Right atrium auricular region (tissue), 2 donors: ENCODE results near the gene FAM118A. TPM values are rescaled to one million over a fixed set of nuclear protein-coding genes. Genes with fewer than 3 reads are reported as not detected.
A peak's percentile ranks its signal among the peaks of the same experiment; 100 is the strongest.

Experiments used
- DNase-seq: peaks from one replicate; pipeline ENCODE4 v3.0.0-alpha.2; 2019; ENCODE audit warnings: low spot score
- H3K27ac ChIP-seq, 2 donors: fragments of 200-600 bp; sonication (generic); 1 replicate in 1 of 2; 2 replicates in 1 of 2; pipeline ENCODE4 v1.5.1; 2016 to 2019
- H3K27me3 ChIP-seq, 2 donors: fragments of 200-600 bp; sonication (generic); one replicate each; pipeline versions ENCODE4 v1.5.1 to v1.6.0; 2017 to 2019
- H3K36me3 ChIP-seq: fragments of 200-600 bp; sonication (generic); one replicate; pipeline ENCODE4 v1.5.1; 2016
- H3K4me1 ChIP-seq, 2 donors: fragments of 200-600 bp; sonication (generic); one replicate each; pipeline versions ENCODE4 v1.5.1 to v1.6.0; 2017 to 2019
- H3K4me3 ChIP-seq, 2 donors: fragments of 200-600 bp; sonication (generic); 1 replicate in 1 of 2; 2 replicates in 1 of 2; pipeline ENCODE4 v1.5.1; 2017 to 2019; ENCODE audit warnings: mild to moderate bottlenecking in 1 of 2, moderate library complexity in 1 of 2
- H3K9me3 ChIP-seq, 2 donors: fragments of 200-600 bp; sonication (generic); one replicate each; pipeline ENCODE4 v1.5.1; 2019
- total RNA-seq, 2 donors: library from RNA; depleted of rRNA; stranded (reverse); fragments of >200 nt; gene quantifications; one replicate each; pipeline ENCODE4 v1.1.0, GENCODE V29; 2016
- TF ChIP-seq, protein P1 (sequence below), 2 donors: fragments of 200-600 bp; sonication (generic); IDR thresholded peaks; one replicate each; pipeline ENCODE4 v1.5.1; 2019; ENCODE audit warnings: antibody characterized with exemption in 2 of 2

FAM118A gene
- total RNA-seq, 2 donors from 2014 or later: 11.6 to 12.4 TPM

- H3K4me1 ChIP-seq: peaks cover 0 to 23% of the 10 kb centered on the region in 2 donors
- H3K27me3 ChIP-seq: no peaks in the 10 kb centered on the region
- H3K9me3 ChIP-seq: no peaks in the 10 kb centered on the region
- peak overlapping the region in 1 of 2 donors; percentile 36 for H3K27ac ChIP-seq
- peak; percentile 88 for DNase-seq
- no peak overlapping the region for H3K4me3 ChIP-seq
- TF ChIP-seq, protein P1, sequence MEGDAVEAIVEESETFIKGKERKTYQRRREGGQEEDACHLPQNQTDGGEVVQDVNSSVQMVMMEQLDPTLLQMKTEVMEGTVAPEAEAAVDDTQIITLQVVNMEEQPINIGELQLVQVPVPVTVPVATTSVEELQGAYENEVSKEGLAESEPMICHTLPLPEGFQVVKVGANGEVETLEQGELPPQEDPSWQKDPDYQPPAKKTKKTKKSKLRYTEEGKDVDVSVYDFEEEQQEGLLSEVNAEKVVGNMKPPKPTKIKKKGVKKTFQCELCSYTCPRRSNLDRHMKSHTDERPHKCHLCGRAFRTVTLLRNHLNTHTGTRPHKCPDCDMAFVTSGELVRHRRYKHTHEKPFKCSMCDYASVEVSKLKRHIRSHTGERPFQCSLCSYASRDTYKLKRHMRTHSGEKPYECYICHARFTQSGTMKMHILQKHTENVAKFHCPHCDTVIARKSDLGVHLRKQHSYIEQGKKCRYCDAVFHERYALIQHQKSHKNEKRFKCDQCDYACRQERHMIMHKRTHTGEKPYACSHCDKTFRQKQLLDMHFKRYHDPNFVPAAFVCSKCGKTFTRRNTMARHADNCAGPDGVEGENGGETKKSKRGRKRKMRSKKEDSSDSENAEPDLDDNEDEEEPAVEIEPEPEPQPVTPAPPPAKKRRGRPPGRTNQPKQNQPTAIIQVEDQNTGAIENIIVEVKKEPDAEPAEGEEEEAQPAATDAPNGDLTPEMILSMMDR (IDR thresholded peaks at IDR 0.05): peak; percentile 50 to 81
- no peaks in the 10 kb centered on the region for H3K36me3 ChIP-seq
These were observed 46.1 kb upstream of the FAM118A start for GRCh38 chr22:45263463-45264269.

GRCh38 chr22:45265535-45265934 is 44.2 kb upstream of the FAM118A start:
- no peak for DNase-seq
- Histone ChIP-seq H3K9me3 (no peaks in the 10 kb centered on the region), H3K27ac (no peak overlapping the region), H3K4me1 (peaks cover 0 to 35% of the 10 kb centered on the region in 2 donors), H3K27me3 (no peaks in the 10 kb centered on the region), H3K36me3 (no peaks in the 10 kb centered on the region), H3K4me3 (no peak overlapping the region)
- TF ChIP-seq, protein P1 (IDR thresholded peaks at IDR 0.05): no peak

DNA sequence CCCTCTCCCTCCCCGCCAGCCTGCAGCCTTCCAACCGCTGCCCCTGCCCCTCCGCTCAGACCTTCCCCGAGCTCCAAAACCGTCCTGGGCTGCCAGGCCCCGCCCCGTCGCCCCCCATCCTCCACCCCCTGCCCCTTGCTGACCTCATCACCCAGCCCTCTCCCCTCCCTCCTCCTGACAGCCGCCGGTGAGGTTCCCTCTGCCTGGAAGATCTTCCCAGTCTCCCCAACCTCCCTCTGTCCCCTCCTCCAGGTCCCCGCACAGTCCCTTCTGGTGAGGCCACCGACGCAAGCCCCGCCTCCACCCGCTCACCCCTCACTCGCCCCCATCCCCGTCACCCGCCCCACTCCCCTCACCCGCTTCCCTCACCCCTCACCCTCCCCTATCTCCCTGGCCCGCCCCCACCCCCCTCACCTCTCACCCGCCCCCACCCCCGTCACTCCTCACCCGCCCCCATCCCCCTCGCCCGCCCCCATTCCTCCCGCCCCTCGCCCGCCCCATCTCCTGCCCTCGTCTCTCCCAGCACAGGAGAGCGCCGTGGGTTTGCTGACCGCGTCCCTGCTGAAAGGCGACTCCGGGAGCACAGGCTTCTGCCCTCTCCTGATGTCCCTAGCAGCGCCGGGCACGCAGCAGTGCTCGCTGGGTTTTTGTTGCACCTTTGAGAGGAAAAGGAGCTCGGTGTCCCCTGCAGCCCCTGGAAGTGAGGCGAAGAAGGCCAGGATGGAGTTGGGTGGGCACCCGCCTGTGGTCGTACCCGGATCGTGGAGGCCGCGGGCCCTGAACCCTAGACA is 41.4 kb upstream of the FAM118A start:
- TF ChIP-seq, protein P1 (IDR thresholded peaks at IDR 0.05): no peak
- H3K27me3 ChIP-seq: no peaks in the 10 kb centered on the region
- no peaks in the 10 kb centered on the region for H3K36me3 ChIP-seq
- peak overlapping the region in 1 of 2 donors; percentile 27 for H3K27ac ChIP-seq
- H3K4me3 ChIP-seq: peak overlapping the region; percentile 47 to 59
- no peak for DNase-seq
- H3K4me1 ChIP-seq: peaks cover 0 to 49% of the 10 kb centered on the region in 2 donors
- H3K9me3 ChIP-seq: no peaks in the 10 kb centered on the region

- H3K36me3 ChIP-seq: no peaks in the 10 kb centered on the region
- H3K4me1 ChIP-seq: peaks cover 0 to 41% of the 10 kb centered on the region in 2 donors
- peak overlapping the region; percentile 31 to 71 for H3K27ac ChIP-seq
- no peaks in the 10 kb centered on the region for H3K27me3 ChIP-seq
- H3K9me3 ChIP-seq: no peaks in the 10 kb centered on the region
- peak; percentile 79 for DNase-seq
- TF ChIP-seq, protein P1 (IDR thresholded peaks at IDR 0.05): peak; percentile 88 to 97
- peak overlapping the region; percentile 47 to 59 for H3K4me3 ChIP-seq
These were observed 40.5 kb upstream of the FAM118A start for GRCh38 chr22:45268958-45269844.
